Measurements from ENCODE around the gene SNX1.
"Not testable (repeated sequence)": the region's sequence is repeated elsewhere in the genome, so short reads cannot be mapped to it uniquely, and the experiment has no call there.

Gene SNX1

DNA sequence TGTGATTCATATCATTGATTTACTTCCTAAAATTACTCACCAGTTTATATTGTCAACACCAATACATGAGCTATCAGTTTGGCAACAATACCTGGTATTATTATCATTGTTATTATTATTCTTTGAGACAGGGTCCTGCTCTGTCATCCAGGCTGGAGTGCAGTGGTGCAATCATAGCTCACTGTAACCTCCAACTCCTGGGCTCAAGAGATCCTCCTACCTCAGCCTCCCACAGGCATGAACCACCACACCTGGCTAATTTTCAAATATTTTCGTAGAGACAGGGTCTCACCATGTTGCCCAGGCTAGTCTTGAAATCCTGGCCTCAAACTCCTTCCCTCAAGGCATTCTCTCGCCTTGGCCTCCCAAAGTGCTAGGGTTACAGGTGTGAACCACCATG lies 22.3 kb upstream of the SNX1 start:
- not testable (repeated sequence) for DNase-seq

DNA sequence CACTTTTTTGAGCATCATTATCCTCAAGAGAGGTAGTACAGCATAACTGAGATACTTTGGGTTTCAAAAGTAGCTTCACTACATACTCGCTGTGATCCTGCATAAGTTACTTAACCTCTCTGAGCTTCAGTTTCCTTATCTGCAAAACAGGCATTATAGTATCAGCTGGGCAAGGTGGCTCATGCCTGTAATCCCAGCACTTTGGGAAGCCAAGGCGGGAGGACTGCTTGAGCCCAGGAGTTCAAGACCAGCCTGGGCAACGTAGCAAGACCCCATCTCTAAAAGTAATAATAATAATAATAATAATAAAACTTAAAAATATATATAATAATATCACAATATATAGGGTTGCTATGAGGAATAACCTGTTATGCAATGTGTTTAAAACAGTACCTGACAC lies 13.0 kb upstream of the SNX1 start:
- no peak for DNase-seq

DNA sequence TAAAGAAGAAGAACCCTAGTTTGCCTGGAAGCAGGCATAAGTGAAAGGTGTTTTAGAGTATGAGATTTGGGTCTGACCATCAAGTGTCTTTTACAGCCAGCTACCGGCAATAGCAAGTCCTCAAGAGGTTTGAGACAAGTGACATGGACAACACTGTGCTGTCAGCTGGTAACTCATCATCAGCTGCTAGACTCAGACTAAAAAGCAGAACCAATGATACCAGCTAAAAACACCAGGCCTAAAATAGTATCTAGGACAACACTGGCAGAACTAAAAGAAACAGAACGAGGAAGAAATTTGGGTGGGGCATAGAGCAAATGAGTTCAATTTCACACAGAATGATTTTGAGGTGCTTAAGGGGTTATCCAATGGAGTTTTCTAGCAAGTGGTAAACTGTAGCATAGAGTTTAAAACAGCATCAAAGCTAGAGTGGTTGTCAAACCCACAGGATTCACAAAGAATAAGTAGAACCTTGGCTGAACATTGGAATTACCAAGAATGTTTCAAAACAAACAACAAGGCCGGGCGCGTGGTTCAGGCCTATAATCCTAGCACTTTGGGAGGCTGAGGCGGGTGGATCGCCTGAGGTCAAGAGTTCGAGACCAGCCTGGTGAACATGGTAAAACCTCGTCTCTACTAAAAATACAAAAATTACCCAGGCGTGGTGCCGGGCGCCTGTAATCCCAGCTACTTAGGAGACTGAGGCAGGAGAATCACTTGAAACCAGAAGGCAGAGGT lies 6.1 kb upstream of the SNX1 start:
- DNase-seq, result no peak

DNA sequence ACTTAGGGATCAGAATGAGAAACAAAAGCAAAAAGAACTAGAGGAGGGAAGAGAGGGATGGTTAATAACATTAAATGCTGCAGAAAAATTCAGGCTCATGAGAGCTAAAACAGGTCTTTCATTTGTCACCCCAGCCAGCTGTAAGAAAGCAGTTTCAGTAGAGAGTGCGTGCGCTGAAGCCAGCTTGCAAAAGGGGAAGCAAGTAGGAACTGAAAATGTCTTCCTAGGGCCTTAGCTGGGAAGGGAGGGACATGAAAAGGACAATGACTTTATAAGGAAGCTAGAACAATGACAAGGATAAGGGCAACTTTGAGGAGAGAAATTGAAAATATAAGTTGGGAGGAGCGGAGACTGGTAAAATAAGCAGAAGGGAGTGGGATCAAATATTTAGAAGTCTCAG lies 5.3 kb upstream of the SNX1 start:
- DNase-seq, result no peak

DNA sequence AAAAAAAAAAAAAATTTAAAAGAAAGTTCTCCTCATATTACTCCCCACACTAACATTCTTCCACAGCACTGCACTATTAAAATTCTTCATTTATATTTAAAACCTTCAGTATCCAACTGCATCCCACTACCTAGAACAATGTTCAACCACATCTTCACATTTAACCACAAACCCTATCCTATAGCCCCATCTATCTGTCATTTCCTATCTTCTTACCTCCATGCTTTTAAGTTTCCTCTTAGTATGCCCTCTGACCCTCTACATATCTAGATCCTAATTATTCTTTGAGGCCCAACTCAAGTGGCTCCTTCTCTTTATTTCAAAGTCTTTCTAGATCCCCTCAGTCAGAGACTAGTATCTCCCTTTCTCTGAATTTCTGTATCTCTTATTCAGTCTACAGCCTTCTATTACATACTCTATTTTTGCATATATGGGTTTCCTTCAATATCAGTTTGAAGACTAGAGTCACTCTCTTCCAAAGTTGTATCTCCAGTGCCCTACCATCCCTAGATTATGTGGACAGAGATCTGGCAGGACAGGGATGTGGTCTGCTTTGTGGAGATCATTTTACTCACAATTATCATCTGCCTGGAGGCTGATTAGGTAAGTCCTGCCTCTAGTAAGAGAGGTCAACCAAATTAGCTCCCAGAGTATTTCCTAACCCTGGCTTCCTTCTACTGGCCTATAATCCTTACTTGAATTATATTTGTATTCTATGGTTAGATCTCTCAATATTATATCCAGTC lies 3.5 kb upstream of the SNX1 start:
- DNase-seq, result peak in 1 of 2 experiments; percentile 20

DNA sequence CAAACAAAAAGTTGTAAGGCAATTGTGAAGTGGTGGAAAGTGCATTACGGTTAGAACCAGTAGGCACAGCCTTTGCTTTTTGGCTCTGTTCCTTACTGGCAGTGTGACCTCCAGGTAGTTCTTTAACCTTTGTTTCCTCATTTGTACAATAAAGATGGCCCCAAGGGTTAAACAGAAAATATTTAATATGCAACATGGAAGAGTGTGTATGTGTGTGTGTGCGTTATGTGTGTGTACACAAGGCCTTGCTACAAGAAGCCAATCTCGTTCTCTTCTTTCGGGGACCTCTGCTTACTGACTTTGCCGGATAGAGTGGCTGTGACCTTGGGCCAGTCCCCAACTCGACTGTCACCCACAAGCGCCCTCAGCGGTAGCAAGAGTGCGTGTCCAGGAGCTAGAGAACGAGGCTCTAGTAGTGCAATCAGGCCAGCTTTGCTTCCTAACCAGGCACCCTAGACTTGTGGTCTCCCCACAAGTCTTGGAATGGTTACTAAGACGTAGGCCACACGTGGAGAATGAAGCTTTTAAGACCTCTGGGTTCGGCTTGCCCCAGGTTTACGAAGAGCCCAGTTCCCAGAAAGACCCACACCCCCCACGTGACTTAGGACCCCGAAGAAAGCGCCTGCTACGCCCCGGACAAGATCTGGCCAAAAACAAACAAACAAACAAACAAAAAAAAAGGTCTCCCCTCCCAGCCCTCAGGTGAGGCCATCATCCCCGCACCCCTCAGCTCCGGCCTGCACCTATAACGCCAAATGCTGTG lies 2.7 kb upstream of the SNX1 start:
- peak; percentile 28 to 75 for DNase-seq

DNA sequence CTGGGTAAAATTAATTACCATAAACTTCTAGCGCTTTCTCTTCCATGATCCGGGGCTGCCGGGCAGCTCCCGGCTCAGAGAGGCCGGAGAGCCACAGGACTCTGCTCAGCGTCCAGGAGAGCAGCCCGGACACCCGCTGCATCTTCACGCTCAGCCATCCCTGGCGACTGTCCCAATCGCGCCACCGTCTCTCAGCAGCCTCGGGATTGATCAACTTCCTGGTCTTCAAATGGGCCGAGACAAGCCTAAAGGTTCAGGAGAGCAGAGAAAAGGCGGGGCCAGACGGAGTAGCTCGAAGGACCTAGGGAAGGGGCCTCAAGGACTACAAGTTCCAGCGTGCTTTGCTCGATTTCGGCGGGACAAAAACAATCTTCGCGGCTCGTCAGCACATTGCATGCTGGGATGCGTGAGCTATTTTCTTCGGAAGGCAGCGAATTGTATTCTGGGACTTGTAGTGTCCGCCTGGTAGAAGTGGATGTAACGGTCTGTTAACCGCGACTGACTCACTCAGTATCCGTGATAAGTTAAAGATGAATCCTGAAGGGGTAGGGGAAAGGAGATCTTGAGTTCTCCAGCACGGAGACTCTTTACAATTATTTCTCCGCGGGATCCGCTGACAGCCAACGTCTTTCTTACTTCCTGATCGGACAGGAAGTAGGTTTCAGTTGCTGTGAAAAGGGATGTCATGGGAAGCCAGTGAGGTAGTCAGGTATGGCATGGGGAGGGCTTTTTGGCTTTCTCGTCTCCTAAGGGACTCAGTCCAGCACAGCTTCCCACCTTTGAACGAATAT lies 2.0 kb upstream of the SNX1 start, which contains the start of gene CIAO2A:
TSS of gene CIAO2A (minus strand) at position 212 of the 791 bp plus-strand sequence. CDS start at position 142, 70 bp downstream.
- DNase-seq, result peak; percentile 100

DNA sequence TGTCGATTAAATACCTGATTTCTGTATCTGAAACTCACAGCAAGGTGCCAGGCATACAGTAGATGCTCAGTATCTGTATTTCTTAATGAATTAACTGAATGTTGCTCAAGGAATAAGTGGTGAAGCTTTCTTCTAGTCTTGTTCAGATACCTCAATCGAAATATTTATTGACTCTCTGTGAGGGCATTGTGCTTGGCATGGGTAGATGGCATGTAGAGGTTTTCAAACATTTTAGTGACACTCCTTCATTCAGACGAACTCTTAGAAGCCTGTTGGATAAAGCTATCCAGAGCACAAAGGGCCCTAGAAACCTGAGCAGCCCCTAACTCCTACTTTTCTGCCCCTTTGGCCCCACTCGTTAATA lies 369 bp upstream of the SNX1 start:
- DNase-seq, result no peak

DNA sequence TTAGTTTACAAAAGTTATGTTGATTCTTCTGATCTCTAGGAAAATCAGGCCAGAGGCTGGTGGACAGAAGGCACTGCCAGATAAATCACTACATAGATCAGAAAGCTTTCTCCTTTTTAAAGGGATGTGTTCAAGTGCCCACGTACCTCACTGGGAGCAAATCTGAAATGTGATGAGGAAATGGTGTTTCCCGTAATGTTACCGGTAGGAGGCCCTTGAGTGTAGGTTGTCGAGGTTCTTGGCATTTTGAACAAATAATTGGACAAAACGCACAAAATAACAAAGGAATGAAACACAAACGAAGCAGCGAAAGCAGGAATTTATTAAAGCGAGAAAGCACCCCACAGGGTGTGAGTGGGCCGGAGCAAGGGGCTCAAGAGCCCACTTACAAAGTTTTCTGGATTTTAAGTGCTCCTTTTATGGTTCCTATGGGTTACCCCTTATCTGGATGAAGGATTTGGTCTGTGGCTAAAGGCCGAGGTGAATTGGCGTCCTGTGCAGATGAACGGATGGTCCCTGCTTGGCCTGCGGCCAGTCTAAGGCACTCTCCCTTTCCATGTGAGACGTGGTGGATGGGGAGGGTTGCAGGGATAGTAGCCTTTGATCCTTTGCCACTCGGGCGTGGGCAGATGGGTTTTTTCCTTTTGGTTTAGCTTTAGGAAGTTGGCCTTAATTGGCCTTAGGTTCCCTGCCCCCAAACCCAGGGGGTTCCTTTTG lies 1.0 kb downstream of the SNX1 start:
- DNase-seq, result peak in 1 of 2 experiments; percentile 19

DNA sequence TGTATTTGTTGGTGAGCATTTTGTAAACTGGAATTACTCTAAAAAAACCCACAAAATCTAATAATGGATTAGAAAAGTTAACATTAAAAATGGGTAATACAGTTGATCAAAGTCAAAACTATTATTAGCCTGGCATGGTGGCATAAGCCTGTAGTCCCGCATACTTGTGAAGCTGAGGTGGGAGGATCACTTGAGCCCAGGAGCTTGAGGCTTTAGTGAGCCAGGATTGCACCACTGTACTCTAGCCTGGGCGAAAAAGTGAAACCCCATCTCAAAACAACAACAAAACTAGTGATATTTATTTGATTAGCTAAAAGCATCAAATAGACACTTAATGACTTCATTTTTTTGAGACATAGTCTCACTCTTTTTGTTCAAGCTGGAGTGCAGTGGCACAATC lies 3.6 kb downstream of the SNX1 start:
- DNase-seq, result no peak

DNA sequence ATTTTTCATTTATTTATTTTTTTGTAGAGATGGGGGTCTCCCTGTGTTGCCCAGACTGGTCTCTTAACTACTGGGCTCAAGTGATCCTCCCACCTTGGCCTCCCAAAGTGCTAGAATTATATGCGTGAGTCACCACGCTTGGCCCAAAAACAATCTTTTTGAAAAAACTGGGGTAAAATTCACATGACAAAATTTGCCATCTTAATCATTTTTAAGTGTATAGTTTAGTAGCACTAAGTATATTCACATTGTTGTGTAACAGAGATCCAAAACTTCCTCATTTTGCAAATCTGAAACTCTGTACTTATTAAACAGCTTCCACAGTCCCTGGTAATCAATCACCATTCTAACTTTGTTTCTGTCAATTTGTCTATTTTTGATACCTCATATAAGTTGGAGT lies 5.2 kb downstream of the SNX1 start:
- no peak for DNase-seq

DNA sequence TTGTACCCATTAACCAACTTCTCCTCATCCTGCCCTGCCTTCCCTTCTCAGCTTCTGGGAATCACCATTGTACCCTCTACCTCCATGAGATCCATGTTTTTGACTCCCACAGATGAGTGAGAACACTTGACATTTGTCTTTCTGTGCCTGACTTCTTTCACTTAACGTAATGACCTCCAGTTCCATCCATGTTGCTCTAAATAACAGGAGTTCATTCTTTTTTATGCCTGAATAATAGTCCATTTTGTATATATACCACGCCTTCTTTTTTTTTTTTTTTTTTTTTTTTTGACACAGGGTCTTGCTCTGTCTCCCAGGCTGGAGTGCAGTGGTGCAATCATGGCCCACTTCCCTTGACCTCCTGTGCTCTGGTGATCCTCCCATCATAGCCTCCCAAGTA lies 6.7 kb downstream of the SNX1 start:
- DNase-seq, result no peak

DNA sequence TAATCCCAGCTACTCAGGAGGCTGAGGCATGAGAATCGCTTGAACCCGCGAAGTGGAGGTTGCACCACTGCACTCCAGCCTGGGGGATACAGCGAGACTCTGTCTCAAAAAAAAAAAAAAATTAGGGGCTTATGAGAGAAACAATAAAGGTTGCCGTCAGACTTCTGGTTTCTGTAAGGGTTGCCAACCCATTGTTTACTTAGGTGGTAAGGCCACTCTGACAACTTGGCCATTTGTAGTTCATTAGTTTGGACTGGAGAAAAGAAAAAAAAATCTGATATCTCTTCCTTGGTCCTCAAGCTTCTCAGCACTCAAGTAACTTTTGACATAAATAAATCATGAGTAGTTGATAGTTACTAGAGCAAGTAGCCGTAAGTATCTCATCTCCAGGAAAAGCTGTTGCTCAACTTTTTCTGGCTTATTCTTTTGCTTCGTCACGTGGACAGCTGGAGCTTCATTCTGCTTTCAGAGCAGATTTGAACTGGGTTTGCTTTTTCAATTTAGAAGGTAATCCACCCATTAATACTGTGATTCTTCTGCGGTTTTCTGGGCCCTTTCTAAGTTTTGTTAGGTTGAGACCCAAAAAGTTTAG lies 9.4 kb downstream of the SNX1 start:
- no peak for DNase-seq

DNA sequence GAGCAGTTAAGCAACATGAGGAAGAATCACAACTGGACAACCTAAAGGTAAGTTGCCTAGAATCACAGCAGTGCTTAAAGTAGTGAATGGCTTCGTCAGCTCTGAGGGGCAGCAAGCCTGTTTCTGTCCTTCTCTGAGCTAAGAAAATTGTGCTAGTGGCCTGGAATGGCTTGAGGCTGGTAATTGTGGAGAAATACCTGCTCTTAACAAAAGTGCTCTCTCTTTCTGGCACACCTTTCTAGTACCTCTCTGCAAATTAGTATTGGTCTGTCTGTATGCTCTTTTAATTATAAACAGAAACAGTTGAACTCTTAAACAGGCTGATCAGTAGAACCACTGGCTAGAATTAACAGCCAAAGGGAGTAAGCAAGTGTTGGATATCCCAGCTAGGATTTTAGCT lies 11.6 kb downstream of the SNX1 start:
- DNase-seq, result no peak

DNA sequence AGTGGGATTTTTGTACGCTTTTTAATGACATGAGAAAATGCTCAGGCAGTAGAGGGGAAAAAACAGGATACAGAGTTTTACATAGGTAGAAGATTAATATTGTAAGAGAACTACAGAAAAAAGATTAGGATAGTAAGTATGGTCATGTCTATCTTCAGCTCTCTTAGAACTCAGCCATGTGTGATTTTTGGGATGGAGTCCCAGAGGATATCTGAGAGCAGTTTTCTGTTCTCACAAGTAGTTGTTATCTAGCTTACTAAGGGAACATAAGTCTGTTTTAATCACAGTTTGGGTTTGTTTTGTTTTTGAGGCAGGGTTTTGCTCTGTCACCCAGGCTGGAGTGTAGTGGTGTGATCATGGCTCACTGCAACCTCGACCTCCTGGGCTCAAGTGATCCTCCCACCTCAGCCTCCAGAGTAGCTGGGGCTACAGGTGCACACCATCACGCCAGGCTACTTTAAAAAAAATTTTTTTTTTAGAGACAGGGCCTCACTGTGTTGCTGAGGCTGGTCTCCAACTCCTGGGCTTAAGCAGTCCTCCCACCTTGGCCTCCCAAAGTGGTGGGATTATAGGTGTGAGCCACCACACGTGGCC lies 14.4 kb downstream of the SNX1 start:
- DNase-seq, result not testable (repeated sequence)

DNA sequence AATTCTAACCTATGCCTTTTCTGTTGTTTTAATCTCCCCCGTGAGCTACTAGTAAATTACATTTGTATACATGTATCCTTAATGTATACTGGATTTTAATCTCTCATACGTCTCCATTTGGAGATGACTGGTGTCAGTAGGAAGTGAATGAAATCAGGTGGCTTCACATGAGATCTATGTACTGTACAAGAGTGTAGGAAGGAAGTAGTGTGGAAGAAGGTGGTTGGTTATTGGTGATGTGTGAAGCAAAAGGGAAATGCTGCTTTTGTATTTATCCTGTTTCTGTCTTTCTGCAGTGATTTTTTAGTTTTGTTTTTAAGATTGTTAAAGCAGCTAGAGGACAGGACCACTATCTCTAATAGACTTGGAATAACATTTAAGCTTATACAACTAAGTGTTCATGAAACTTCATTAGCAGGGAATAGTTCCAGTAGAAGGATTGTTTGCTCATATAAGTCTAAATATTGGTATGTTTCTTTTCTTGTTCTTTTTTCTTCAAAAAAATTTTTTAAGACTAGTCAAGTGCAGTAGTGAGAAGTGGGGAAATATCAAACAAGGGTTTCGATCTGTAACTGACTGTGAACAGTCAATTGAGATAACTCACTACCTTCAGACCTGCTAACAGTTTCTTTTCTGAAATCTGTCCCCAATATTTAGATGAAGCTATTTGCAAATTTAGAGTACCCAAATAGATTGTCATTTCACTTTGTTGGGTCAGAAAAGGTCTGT lies 15.3 kb downstream of the SNX1 start:
- DNase-seq, result no peak

DNA sequence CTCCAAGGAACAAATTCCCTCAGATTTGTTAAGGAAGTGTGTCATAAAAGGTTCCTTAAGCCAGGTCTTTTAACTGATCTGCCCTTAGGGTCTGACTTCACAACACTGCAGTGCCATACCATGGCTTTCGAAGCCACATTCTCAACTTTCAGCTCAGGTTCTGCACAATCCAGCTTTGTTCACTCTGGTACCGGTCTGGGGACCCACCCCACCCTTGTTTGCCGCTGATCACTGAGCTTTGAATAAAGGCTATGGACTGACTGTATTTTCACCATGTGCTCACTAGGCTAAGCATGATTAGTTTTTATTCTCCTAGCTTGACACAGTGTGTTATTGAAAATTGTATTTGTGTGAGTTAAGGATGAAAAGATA lies 15.9 kb downstream of the SNX1 start:
- no peak for DNase-seq

DNA sequence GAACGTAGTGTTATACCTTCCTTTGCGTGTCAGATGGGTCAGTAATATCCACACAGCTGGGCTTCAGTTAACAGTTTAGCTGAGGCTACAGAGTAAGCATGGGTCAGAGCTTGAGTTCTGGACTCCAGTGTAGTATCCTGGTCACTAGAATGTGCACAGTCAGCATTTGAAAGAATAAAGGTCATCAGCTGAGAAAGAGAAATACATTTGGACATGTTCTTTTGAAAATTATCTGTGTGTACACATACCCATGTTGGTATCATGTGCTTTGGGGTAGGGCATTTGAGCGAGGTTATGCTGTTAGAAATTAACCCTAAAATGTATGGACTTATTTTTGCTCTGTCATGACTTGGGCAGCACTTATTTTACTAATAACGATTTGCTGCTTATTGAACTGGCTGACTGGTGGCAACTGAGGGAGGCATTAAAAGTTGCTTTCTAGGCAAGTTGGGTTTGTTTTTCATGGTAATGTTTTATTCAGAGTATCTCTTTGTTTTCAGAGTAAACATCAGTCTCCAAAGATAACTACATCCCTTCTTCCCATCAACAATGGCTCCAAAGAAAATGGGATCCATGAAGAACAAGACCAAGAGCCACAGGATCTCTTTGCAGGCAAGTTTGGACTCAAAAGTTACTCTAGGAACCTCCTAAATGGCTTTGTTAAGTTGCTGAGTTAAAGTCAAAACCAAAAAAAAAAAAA lies 16.4 kb downstream of the SNX1 start:
- DNase-seq, result no peak

DNA sequence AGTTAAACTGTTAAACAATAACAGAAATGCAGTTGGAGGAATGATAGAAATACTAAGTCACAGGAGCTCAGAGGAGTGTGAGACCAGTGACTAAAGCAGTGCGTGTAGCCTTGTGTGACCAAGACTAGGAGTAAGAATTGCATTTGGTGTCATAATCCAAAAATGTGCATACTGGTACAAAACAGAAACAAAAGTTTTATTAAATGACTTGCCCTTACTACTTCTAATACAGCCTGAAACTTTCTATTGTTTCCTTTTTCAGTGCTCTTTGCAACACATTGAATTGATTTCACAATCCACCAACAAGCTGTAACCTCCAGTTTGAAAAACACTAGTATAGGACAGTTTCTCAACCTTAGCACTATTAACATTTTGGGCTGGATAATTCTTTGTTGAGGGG lies 17.1 kb downstream of the SNX1 start:
- DNase-seq, result no peak
